ENCODE measurements around the gene RAB36.

The RAB36 gene

GRCh38 chr22:23205339-23206049 lies 60.2 kb downstream of the RAB36 start:
- no peak for DNase-seq (ENCODE audit: extremely low read depth, low read depth)

GRCh38 chr22:23206915-23207314 lies 61.6 kb downstream of the RAB36 start:
- no peak for TF ChIP-seq CTCF (IDR thresholded peaks at IDR 0.05; ENCODE audit: low read depth, low read length)

More at GRCh38 chr22:23205339-23206049, 60.2 kb downstream of the RAB36 start:
- no peak for TF ChIP-seq CTCF (IDR thresholded peaks at IDR 0.05; ENCODE audit: low read depth, low read length)

GRCh38 chr22:23207729-23208393 lies 62.6 kb downstream of the RAB36 start:
- DNase-seq (ENCODE audit: extremely low read depth, low read depth) = no peak
- TF ChIP-seq CTCF (IDR thresholded peaks at IDR 0.05; ENCODE audit: low read depth, low read length) = no peak

More at GRCh38 chr22:23206915-23207314, 61.6 kb downstream of the RAB36 start:
- no peak for DNase-seq (ENCODE audit: extremely low read depth, low read depth)

GRCh38 chr22:23210428-23211170 lies 65.3 kb downstream of the RAB36 start:
- no peak for TF ChIP-seq CTCF (IDR thresholded peaks at IDR 0.05; ENCODE audit: low read depth, low read length)
- DNase-seq (ENCODE audit: extremely low read depth, low read depth) = no peak

- no peak for TF ChIP-seq CTCF (IDR thresholded peaks at IDR 0.05; ENCODE audit: low read depth, low read length)
- DNase-seq (ENCODE audit: extremely low read depth, low read depth) = no peak
These were observed 66.3 kb downstream of the RAB36 start for GRCh38 chr22:23211622-23212021.

- no peak for DNase-seq (ENCODE audit: extremely low read depth, low read depth)
- no peak for TF ChIP-seq CTCF (IDR thresholded peaks at IDR 0.05; ENCODE audit: low read depth, low read length)
These were observed 67.1 kb downstream of the RAB36 start for GRCh38 chr22:23212061-23213021.
